Fibroblast of peridontal ligament (primary cell): ENCODE measurements around the gene DRC1.
A peak's percentile ranks its signal among the peaks of the same experiment; 100 is the strongest.

Source experiments
- DNase-seq: peaks from one replicate; pipeline ENCODE4 v3.0.0-alpha.2; 2010; ENCODE audit errors: extremely low read depth

DRC1 gene

GRCh38 chr2:26444236-26444635 is 42.5 kb downstream of the DRC1 start:
- DNase-seq: no peak

GRCh38 chr2:26448651-26449050 is 46.9 kb downstream of the DRC1 start:
- no peak for DNase-seq

DNA sequence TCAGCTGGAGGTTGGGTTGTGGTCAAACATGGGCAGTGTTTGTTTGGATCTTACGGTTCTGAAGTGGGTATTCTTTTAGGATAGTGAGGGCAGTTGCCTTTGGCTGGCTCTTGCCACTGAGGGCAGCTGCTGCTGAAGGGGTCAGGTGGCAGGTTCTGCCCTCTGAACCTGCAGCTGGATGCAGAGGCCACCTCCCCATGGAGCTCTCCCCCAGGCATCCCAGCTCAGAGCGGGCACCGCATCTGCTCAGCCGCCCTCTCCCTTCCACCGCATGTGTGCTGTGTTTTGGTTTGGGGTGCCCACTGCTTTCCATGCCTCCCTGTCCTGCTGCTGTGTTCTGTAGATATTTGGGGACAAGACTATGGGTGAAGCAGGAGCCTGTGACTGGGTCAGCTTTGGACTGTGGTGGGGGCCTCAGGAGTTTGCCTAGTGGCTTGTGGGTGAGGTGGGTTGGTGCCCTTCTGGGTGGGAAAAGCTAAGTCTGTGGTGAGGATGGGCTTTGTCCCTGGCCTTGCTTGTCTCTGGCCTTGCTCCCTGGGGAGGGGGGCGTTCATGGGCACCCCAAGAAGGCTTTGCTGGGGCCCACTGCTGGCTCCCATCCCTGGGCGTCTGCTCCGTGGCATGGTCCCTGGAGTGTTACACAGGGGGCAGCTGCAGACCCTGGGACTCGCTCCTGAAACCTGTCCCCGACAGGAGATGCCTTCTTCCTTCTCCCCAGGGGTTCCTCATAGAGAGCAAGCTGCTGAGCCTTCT is 47.7 kb downstream of the DRC1 start:
- no peak for DNase-seq

DNA sequence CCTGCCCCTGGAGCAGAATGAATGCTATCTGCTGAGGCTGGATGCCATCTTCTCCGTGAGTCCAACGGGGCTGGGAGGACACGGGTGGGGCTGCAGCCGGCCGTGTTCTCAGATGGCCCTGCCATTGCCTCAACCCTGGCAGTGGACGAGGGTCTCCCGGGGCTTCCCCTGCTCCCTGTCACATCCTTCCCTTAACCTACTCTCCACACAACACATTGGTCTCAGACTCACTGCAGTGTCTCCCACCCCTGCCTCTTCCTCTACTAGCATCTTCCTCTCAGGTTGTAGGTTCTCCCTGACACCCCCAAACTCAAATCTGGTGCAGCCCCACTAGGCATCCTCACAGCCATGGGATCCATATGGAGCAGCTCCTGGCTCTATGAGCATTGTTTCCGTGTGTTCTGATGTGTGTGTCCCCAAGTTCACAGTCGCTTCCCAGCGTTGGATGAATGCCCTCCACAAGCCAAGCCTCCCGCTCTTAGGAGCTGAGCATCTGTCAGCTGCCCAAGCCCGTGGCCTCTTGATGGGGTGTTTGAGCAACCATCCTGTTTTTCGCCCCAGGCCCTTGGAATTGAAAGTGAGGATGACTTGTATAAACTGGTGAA is 48.4 kb downstream of the DRC1 start:
- DNase-seq: no peak

GRCh38 chr2:26451700-26452099 is 50.0 kb downstream of the DRC1 start:
- no peak for DNase-seq

GRCh38 chr2:26453421-26454329 is 52.0 kb downstream of the DRC1 start:
- DNase-seq: no peak

- DNase-seq: no peak
Measured at GRCh38 chr2:26454561-26455001, 52.9 kb downstream of the DRC1 start.

- no peak for DNase-seq
Measured at GRCh38 chr2:26455037-26455669, 53.4 kb downstream of the DRC1 start.

DNA sequence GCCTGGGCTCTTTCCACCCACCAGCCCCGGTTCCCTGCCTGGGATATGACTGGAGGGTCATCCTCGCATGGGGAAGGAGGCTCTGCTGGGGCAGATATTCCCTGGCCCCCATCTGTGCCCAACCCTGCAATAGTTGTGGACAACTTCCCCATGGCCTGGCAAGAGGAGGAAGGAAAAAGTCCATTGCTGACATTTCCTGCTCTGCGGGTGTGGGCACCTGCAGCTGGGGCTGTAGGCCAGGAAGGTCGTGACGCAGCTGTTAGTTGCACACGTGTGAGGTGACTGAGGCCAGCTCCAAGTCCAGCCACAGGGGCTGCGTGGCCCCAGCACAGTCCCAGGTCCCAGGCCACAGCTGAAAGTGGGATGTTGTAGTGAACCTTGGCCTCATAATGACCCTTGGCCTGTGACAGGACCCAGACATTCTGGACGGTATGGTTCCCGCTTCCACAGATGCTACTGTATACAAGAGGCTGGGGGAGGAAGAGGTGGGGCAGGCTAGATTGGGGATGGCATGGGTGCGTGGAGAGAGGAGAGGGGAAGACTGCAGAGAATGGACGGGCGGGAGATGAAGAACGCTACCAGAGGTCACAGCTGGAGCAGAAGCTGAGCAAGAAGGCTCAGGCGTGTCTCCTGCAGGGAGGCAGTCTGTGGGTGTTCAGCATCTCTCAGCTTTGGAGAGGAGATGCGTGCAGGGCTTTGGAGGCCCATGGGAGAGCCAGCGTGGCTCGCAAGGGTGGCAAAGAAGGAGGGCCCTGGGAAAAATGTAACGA is 54.1 kb downstream of the DRC1 start:
- no peak for DNase-seq

DNA sequence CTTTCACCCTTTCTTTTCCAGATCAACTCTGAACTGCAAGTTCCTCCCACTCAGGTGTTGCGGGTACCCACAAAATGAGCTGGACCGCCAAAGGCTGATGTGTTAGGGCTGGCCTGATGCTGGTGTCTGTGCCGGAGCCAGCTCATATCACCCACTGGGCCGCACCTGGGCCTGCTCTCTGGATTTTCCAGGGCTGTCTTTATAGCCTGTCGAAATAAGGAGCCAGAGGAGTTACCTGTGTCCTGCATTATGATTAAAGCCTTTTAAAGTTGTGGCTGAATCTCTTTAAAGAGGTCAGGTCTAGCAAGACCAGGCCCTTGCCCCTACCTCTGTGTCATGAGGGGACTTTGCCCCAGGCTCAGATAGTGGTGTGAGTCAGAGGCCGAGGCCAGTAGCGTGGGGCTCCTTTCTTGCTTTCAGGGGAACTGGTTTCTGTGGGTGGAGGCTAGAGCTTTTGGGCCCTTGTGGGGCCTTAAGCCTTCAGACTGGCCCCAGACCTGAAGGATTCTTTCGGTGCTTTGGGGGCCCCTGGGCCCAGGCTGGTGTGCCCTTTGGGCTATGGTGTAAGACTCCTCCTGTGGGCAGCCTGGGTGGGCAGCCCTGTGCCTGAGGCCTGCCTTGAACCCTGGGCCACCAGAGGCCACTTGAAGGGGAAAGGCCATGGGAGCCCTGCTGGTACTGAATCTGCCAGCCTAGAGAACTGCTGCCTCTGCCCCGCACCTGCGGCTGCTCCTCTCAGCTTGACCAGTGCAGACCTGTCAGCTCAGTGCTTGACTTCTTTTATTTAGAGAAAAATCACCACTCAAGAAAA is 54.9 kb downstream of the DRC1 start:
- no peak for DNase-seq

- DNase-seq: no peak
Measured at GRCh38 chr2:26457251-26457666, 55.5 kb downstream of the DRC1 start.

- DNase-seq: no peak
Measured at GRCh38 chr2:26457695-26458364, 56.1 kb downstream of the DRC1 start.

- no peak for DNase-seq
Measured at GRCh38 chr2:26458365-26459042, 56.8 kb downstream of the DRC1 start.

- no peak for DNase-seq
Measured at GRCh38 chr2:26459991-26460612, 58.4 kb downstream of the DRC1 start.

DNA sequence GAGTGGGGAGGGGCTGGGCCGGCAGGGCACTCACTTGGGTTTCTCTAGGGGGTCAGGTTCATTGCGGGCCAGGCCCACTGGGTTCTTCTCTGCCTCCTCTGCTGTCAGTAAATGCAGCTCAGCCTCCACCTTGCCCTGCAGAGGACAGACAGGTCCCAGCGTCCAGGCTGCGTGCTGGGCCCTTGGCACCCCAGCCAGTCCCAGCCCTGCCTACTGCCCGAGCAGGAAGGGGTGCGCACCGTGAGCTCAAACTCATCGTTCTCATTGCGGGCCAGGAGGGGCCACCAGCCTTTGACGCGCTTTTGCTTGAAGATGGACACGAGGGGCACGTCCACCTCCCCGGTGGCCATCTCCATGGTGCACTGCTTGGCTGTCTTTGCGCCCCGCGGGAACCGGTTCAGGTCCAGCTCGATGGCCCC is 58.9 kb downstream of the DRC1 start:
- DNase-seq: no peak

- DNase-seq: no peak
Measured at GRCh38 chr2:26461601-26462023, 59.9 kb downstream of the DRC1 start.

DNA sequence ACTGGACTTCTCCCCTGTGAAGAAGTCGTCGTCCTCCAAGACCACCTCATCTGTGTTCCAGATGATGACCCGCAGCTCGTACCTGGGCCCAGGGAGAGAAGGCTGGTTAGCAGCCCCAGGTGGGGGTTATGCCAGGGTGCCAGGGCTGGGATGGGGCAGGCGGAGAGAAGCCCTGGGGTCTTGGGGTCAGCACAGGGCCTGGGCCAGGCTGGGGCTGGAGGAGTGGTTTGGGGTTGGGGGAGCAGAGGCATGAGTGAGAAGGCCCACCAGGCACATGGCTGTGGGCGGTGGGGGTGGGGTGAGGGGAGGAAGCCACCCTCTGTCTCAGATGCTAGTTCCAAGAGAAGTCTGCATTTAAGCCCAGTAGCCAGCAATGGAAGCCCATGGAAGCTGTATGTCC is 60.4 kb downstream of the DRC1 start:
- no peak for DNase-seq

DNA sequence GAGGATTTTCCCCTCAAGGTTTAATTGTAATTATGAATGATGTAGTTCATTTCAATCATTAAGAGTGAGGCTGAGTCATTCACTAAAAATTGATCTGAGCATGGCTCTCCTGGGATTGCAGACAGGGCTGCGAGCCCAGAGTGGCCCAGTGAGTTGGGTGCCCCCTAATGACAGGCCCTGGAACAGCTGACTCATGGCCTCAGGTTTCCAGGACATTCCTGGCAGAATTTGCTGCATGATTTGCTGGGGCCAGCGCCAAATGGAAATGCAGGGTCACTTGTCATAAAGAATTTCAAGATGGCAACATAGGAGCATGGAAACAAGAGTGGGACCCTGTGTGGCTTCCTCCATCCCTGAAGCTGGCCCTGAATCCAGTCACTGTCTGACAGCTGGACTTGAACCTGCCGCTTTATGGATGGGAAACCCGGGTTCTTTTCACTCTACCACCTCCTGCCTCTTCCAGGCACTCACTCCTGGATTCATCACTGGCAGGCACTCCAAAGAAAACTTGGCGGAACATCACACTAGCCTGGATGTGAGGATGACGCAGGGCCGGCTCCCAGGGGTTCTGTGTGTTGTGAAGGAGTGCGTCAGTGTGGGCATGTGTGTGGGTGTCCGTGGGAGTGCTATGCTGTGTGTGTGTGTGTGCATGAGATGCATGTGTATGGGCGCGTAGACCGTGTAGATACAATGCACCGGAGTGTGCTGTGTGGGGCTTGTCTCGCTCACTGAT is 61.0 kb downstream of the DRC1 start:
- DNase-seq: peak; percentile 57
